Panc1 (cell line): Measurements from ENCODE around the gene PATJ. TPM values are rescaled to one million over a fixed set of nuclear protein-coding genes. Genes with fewer than 3 reads are reported as not detected.
"Not testable (repeated sequence)": the region's sequence is repeated elsewhere in the genome, so short reads cannot be mapped to it uniquely, and the experiment has no call there.

Experiments used
- ATAC-seq: fragments of 200-7000 bp; cut with Tn5 transposase; 2 replicates; pipeline ENCODE4 v1.9.1; 2020; ENCODE audit warnings: mild to moderate bottlenecking, moderate library complexity
- BruUV-seq: library from RNA; stranded (reverse); fragments of 400-500 nt; replicated peaks from 2 replicates; lab custom pipeline; 2021; lab: Mats Ljungman, UMichigan
- CTCF ChIA-PET: fragments of 300-600 bp; sonication (Branson Sonifier 250); formaldehyde crosslinking; loops from one replicate; lab custom pipeline; 2022; ENCODE audit warnings: antibody characterized with exemption; lab: Charles Lee
- POLR2A ChIA-PET: fragments of 300-600 bp; sonication (Branson Sonifier 250); formaldehyde crosslinking; loops from one replicate; lab custom pipeline; 2022; ENCODE audit warnings: antibody characterized with exemption; lab: Charles Lee
- DNase-seq: peaks from one replicate; pipeline ENCODE4 v3.0.0-alpha.2; 2010; ENCODE audit warnings: low read depth, low spot score
- H3K27ac ChIP-seq: 2 replicates; pipeline ENCODE4 v1.5.1; 2011; ENCODE audit warnings: mild to moderate bottlenecking, low read length, inconsistent platforms
- H3K27me3 ChIP-seq: fragments of 200-500 bp; sonication (Bioruptor generic); 2 replicates; pipeline ENCODE4 v1.6.0; 2014; ENCODE audit warnings: low read length, inconsistent platforms; ENCODE audit not compliant: control insufficient read depth, insufficient read depth
- H3K36me3 ChIP-seq: fragments of 200-500 bp; sonication (Bioruptor generic); 2 replicates; pipeline ENCODE4 v1.5.1; 2014; ENCODE audit warnings: inconsistent platforms, mild to moderate bottlenecking, low read length, moderate library complexity; ENCODE audit not compliant: control insufficient read depth, insufficient read depth
- H3K4me1 ChIP-seq: 2 replicates; pipeline ENCODE4 v1.5.1; 2011; ENCODE audit warnings: inconsistent platforms, mild to moderate bottlenecking, low read length, moderate library complexity; ENCODE audit not compliant: control insufficient read depth, insufficient read depth
- H3K4me3 ChIP-seq, 2 experiments: 2 replicates each; pipeline ENCODE4 v1.5.1; 2011 to 2012; ENCODE audit warnings: low read depth in 2 of 2, low read length in 2 of 2, mild to moderate bottlenecking in 2 of 2, inconsistent platforms in 1 of 2, moderate library complexity in 1 of 2
- H3K9me3 ChIP-seq: fragments of 200-500 bp; sonication (Bioruptor generic); 2 replicates; pipeline ENCODE4 v1.5.1; 2014; ENCODE audit warnings: low read depth, mild to moderate bottlenecking, inconsistent platforms, low read length, moderate library complexity; ENCODE audit not compliant: control insufficient read depth, insufficient read depth
- POLR2AphosphoS5 ChIP-seq: IDR thresholded peaks from 2 replicates; pipeline ENCODE4 v1.6.1; 2012; ENCODE audit warnings: mild to moderate bottlenecking, low read depth, low read length, moderate library complexity
- REST ChIP-seq, 2 experiments: IDR thresholded peaks; 2 replicates each; pipeline ENCODE4 v1.6.1; 2011 to 2012; ENCODE audit warnings: low read depth in 2 of 2, control low read depth in 1 of 2, low read length in 1 of 2, mild to moderate bottlenecking in 1 of 2, moderate library complexity in 1 of 2; ENCODE audit not compliant: insufficient read depth in 1 of 2
- SIN3A ChIP-seq: IDR thresholded peaks from 2 replicates; pipeline ENCODE4 v1.6.1; 2012; ENCODE audit warnings: low read depth, mild to moderate bottlenecking, low read length, moderate library complexity, borderline replicate concordance; ENCODE audit not compliant: insufficient read depth
- TCF7L2 ChIP-seq: IDR thresholded peaks from 2 replicates; pipeline ENCODE4 v1.6.1; 2011; ENCODE audit warnings: mild to moderate bottlenecking, low read depth, low read length, inconsistent platforms
- in situ Hi-C: cut with HindIII; loops from 2 replicates; pipeline ENCODE4 v1.10.0; 2016; ENCODE audit warnings: low sequenced_read_pairs, low pct_unique_long_range_greater_than_20kb
- intact Hi-C: fragments of 100-400 bp; cut with micrococcal nuclease; formaldehyde crosslinking; loops from one replicate; pipeline ENCODE4 v1.10.0; 2022; ENCODE audit not compliant: unreplicated experiment
- total RNA-seq: library from RNA; stranded (reverse); gene quantifications from one replicate; pipeline ENCODE4 v1.2.1, GENCODE V29; 2021; ENCODE audit not compliant: unreplicated experiment
- TF ChIP-seq, protein P1 (sequence below): fragments of 450-650 bp; IDR thresholded peaks from 2 replicates; pipeline ENCODE4 v1.5.1; 2017; ENCODE audit warnings: mild to moderate bottlenecking

Gene PATJ
- total RNA-seq, 1 experiment from 2014 or later = 36.2 TPM

DNA sequence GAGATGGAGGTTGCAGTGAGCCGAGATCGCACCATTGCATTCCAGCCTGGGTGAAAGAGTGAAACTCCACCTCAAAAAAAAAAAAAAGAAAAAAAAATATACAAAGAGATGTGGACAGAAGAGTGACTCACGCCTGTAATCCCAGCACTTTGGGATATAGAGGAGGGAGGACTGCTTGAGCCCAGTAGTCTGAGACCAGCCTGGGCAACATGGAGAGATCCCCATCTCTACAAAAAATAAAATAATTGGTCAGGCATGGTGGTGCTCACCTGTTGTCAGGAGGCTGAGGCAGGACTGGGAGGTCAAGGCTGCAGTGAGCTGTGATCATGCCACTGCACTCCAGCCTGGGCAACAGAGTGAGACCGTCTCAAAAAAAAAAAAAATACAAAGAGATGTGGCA lies 31.0 kb upstream of the PATJ start:
- H3K27me3 ChIP-seq, DNase-seq, H3K36me3 ChIP-seq, intact Hi-C loops, in situ Hi-C loops, H3K4me3 ChIP-seq, H3K9me3 ChIP-seq, H3K27ac ChIP-seq, CTCF ChIA-PET, BruUV-seq, H3K4me1 ChIP-seq: not testable (repeated sequence)
- ATAC-seq = peak; percentile 72; the same call in 1 of the 2 replicates
- POLR2A ChIA-PET = interaction anchor here (0.7 kb wide), 1 partner anchor 368 kb away, joined by 6 read pairs; no protein-coding TSS in a partner anchor

DNA sequence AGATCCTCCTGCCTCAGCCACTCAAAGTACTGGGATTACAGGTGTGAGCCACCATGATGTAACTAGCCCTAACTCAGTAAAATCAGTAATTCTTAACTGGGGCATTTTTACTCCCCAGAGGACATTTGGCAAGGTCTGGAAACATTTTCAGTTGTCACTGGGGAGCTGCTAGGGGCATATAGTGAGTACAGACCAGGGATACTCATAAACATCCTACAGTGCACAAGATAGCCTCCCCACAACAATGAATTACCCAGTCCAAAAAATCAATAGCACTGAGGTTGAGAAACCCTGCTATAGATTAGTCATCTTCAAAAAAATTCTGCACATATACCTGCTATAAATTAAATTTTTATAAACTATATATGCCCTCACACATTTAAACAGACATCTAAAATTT lies 30.3 kb upstream of the PATJ start:
- intact Hi-C loops (no loop called here), in situ Hi-C loops (no loop called here)
- TF ChIP-seq SIN3A (no peak), REST (IDR thresholded peaks at IDR 0.05; ENCODE audit: insufficient read depth in 1 of 2, low read depth in 2 of 2, low read length in 1 of 2) (no peak), POLR2AphosphoS5 (no peak), TCF7L2 (no peak)
- TF ChIP-seq, protein P1, sequence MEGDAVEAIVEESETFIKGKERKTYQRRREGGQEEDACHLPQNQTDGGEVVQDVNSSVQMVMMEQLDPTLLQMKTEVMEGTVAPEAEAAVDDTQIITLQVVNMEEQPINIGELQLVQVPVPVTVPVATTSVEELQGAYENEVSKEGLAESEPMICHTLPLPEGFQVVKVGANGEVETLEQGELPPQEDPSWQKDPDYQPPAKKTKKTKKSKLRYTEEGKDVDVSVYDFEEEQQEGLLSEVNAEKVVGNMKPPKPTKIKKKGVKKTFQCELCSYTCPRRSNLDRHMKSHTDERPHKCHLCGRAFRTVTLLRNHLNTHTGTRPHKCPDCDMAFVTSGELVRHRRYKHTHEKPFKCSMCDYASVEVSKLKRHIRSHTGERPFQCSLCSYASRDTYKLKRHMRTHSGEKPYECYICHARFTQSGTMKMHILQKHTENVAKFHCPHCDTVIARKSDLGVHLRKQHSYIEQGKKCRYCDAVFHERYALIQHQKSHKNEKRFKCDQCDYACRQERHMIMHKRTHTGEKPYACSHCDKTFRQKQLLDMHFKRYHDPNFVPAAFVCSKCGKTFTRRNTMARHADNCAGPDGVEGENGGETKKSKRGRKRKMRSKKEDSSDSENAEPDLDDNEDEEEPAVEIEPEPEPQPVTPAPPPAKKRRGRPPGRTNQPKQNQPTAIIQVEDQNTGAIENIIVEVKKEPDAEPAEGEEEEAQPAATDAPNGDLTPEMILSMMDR = no peak
- ATAC-seq (no peak), DNase-seq (no peak)
- ChIA-PET CTCF (no interaction called here), POLR2A (no interaction called here)
- Histone ChIP-seq H3K36me3 (peaks cover 6% of the 10 kb centered on the region; the same call in 1 of the 2 replicates), H3K4me1 (no peaks in the 10 kb centered on the region), H3K4me3 (no peak overlapping the region), H3K27me3 (no peaks in the 10 kb centered on the region), H3K27ac (no peak overlapping the region), H3K9me3 (no peaks in the 10 kb centered on the region)
- no TSS peak for BruUV-seq

DNA sequence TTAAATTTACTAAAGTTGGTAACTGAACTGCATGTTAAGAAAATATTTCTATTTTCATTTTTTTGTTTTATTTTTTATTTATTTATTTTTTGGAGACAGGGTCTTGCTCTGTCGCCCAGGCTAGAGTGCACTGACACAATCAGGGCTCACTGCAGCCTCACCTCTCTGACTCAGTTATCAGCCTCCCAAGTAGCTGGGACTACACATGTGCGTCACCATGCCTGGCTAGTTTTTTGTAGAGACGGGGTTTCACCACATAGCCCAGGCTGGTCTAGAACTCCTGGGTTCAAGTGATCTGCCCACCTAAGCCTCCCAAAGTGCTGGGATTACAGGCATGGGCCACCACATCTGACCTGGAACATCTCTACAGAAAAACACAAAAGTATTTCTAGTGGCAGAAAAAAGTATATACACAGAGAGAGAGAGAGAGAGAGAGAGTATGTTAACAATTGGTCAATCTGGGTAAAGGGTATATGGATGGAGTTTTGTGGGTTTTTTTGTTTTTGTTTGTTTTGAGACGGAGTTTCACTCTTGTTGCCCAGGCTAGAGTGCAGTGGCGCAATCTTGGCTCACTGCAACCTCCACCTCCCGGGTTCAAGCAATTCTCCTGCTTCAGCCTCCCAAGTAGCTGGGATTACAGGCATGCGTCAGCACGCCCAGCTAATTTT lies 23.1 kb upstream of the PATJ start:
- DNase-seq, H3K27me3 ChIP-seq, H3K4me3 ChIP-seq, H3K9me3 ChIP-seq, BruUV-seq, POLR2A ChIA-PET, intact Hi-C loops, CTCF ChIA-PET, H3K27ac ChIP-seq, ATAC-seq, H3K36me3 ChIP-seq, H3K4me1 ChIP-seq, in situ Hi-C loops: not testable (repeated sequence)
